Measurements from ENCODE around the gene VILL. TPM values are rescaled to one million over a fixed set of nuclear protein-coding genes. Genes with fewer than 3 reads are reported as not detected.

The VILL gene
- total and polyA plus RNA-seq, 2 of the 8 experiments (the other 6 are each of a cell fraction or from before 2014, with no cell fraction given), result 4.1 to 4.2 TPM

GRCh38 chr3:38038447-38038911 lies 47.9 kb downstream of the VILL start:
- peak overlapping the region; percentile 62 to 96 for H3K4me2 ChIP-seq (ENCODE audit: insufficient read depth in 1 of 2, low read depth in 2 of 2, low read length in 2 of 2)
- peak overlapping the region in 2 of 4 experiments; percentile 27 to 62; a peak in 3 of 8 replicates for H3K4me3 ChIP-seq (ENCODE audit: extremely low read depth in 1 of 4, insufficient read depth in 2 of 4, low read depth in 3 of 4, low read length in 4 of 4)
- DNase-seq (ENCODE audit: low read depth in 1 of 2, low spot score in 2 of 2), result no peak

More at GRCh38 chr3:38038447-38038911, 47.9 kb downstream of the VILL start:
- Histone ChIP-seq H3K23ac (ENCODE audit: insufficient read length) (no peak overlapping the region), H4K20me1 (replicated peaks in 1 of 2; ENCODE audit: control insufficient read depth in 1 of 2, insufficient read depth in 2 of 2, low read length in 2 of 2) (no peaks in the 10 kb centered on the region), H2BK120ac (replicated peaks; ENCODE audit: low read depth, low read length) (no peak overlapping the region), H3K79me2 (ENCODE audit: control insufficient read depth in 1 of 2, insufficient read depth in 2 of 2, low read length in 2 of 2) (no peaks in the 10 kb centered on the region), H3K27me3 (replicated peaks in 1 of 4; ENCODE audit: control insufficient read depth in 3 of 4, extremely low read depth in 1 of 4, insufficient read depth in 3 of 4, low read length in 3 of 4) (peaks cover 6 to 19% (median 17%) of the 10 kb centered on the region in 4 experiments), H2AFZ (ENCODE audit: low read length) (peak overlapping the region; percentile 88), H2BK12ac (ENCODE audit: low read depth, low read length) (no peak overlapping the region), H3K9me3 (ENCODE audit: insufficient read depth in 2 of 2, low read depth in 1 of 2, low read length in 1 of 2) (no peaks in the 10 kb centered on the region), H4K5ac (ENCODE audit: insufficient read length, low read depth, low read length) (no peak overlapping the region), H3K14ac (ENCODE audit: insufficient read length) (no peak overlapping the region), H3K56ac (replicated peaks; ENCODE audit: insufficient read length, low read depth, low read length) (no peak overlapping the region), H3K4ac (replicated peaks; ENCODE audit: insufficient read length, low read depth, low read length) (no peak overlapping the region), H2AK5ac (ENCODE audit: low read depth, low read length) (no peak overlapping the region), H4K91ac (replicated peaks; ENCODE audit: insufficient read length, low read length) (no peak overlapping the region), H2BK5ac (ENCODE audit: low read depth, low read length) (no peak overlapping the region), H3K4me1 (replicated peaks in 1 of 4; ENCODE audit: control insufficient read depth in 3 of 4, insufficient read depth in 4 of 4, low read length in 3 of 4) (peaks cover 2 to 5% (median 4%) of the 10 kb centered on the region in 4 experiments; a peak in 4 of 7 replicates), H3K9ac (replicated peaks in 1 of 4; ENCODE audit: extremely low read depth in 1 of 4, low read depth in 3 of 4, low read length in 3 of 4) (no peak overlapping the region), H3K23me2 (ENCODE audit: low read depth, low read length) (peaks cover 7% of the 10 kb centered on the region; the same call in 1 of the 2 replicates), H3K79me1 (ENCODE audit: low read depth, low read length) (no peaks in the 10 kb centered on the region), H2BK15ac (ENCODE audit: low read length) (0 out of 2 replicates have a peak overlapping the region, but pooled peaks have one; percentile 49), H2BK20ac (ENCODE audit: low read length) (no peak overlapping the region), H3K27ac (ENCODE audit: low read depth, low read length) (no peak overlapping the region), H4K8ac (ENCODE audit: extremely low read depth, insufficient read depth, low read length) (no peak overlapping the region), H3K36me3 (ENCODE audit: control insufficient read depth in 2 of 4, insufficient read depth in 4 of 4, low read length in 3 of 4) (no peaks in the 10 kb centered on the region), H3K18ac (ENCODE audit: extremely low read depth, low read length) (no peak overlapping the region)
- WGBS, 2 experiments (ENCODE audit: extremely low coverage in 1 of 2, insufficient coverage in 1 of 2, insufficient read length in 1 of 2, insufficient replicate concordance in 2 of 2, low coverage in 1 of 2, low lambda C conversion rate in 2 of 2, missing lambda C conversion rate in 1 of 2), result 80% methylated on average over 5 of the region's 5 CpGs; no CpG with 5 or more reads in 1 of the 2 experiments
- ChIA-PET CTCF (ENCODE audit: partially characterized antibody) (interaction anchor here (0.6 to 1.3 kb wide), 3 partner anchors 9 to 259 kb away, joined by 3 to 4 read pairs (median 3); partner anchors contain the start of gene PLCD1), POLR2A (ENCODE audit: partially characterized antibody) (interaction anchor here (1.3 to 2.3 kb wide), 2 partner anchors 9 to 71 kb away, joined by 4 to 9 read pairs; partner anchors contain the start of gene PLCD1)
- TF ChIP-seq TCF12 (IDR thresholded peaks at IDR 0.05; ENCODE audit: low read depth, low read length), result no peak
- no peak for TF ChIP-seq HDAC2 (IDR thresholded peaks at IDR 0.05; ENCODE audit: borderline replicate concordance in 1 of 2, low read depth in 2 of 2, low read length in 2 of 2)
- TF ChIP-seq BCL11A (IDR thresholded peaks at IDR 0.05; ENCODE audit: low read depth in 2 of 2, low read length in 2 of 2), result no peak
- TF ChIP-seq KDM5A (IDR thresholded peaks at IDR 0.05; ENCODE audit: low read length), result no peak
- TF ChIP-seq EGR1 (IDR thresholded peaks at IDR 0.05; ENCODE audit: borderline replicate concordance, low read depth, low read length), result no peak
- TF ChIP-seq CBX5 (IDR thresholded peaks at IDR 0.05; ENCODE audit: low read depth, low read length), result no peak
- TF ChIP-seq MAX (IDR thresholded peaks at IDR 0.05), result no peak
- no peak for TF ChIP-seq SP2 (IDR thresholded peaks at IDR 0.05; ENCODE audit: low read length)
- TF ChIP-seq SIX5 (IDR thresholded peaks at IDR 0.05; ENCODE audit: low read depth, low read length), result no peak
- no peak for TF ChIP-seq SRF (IDR thresholded peaks at IDR 0.05; ENCODE audit: low read depth, low read length)
- TF ChIP-seq CREB1 (IDR thresholded peaks at IDR 0.05), result no peak
- TF ChIP-seq POLR2AphosphoS5 (IDR thresholded peaks at IDR 0.05; ENCODE audit: low read depth, low read length), result no peak
- no peak for TF ChIP-seq MAFK (IDR thresholded peaks at IDR 0.05; ENCODE audit: low read depth, low read length)
- no peak for FAIRE-seq
